ENCODE data around the gene SMG6.
"Not testable (repeated sequence)": the region's sequence is repeated elsewhere in the genome, so short reads cannot be mapped to it uniquely, and the experiment has no call there.

The SMG6 gene

DNA sequence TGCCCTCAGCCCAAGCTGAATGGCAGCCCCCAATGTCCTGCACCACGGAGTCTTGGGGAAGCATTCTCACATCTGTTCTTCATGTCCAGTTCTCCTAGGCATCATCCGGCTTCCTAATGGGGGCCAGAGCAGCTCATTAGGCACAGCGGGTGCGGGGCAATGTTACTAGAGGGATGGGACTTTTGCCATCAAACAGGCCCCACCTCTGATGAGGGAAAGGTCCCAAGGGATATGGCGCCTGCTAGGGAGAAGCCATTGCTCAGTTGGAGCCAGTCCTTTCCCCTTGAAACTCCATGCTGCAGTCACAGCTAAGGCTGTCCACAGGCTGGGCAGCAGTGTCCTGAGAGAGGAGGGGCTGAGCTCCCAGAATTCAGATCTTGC is 275.4 kb downstream of the SMG6 start:
- no peak for DNase-seq (ENCODE audit: low spot score)

DNA sequence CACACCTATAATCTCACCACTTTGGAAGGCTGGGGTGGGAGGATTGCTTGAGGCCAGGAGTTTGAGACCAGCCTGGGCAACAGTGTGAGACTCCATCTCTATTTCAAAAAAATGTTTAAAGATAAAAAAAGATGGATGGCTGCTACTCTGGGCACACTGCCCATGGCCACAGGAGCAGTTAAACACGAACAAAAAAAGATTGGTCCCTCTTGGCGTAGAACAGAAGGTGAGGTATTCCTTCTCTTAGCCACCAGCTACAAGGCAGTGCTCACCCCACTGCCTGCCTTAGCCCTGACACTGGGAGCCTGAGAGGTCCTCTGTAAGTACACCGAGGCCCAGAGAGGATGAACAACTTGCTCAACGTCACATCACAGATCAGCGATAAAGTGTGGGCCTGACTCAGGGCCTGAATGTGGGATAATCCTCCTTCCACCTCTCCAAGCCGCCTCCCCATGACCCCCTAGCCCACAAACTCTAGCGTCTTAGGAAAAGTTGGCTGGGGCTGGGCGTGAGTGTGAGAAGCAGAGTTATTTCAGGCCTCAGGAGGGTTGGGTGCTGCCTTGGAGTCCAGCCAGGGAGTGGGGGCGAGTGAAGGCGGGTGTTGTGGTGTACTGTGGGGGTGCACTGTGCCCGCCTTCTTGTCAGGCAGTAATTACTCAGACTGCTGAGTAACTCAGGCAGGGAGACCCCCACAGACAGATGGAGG is 275.9 kb downstream of the SMG6 start:
- DNase-seq (ENCODE audit: low spot score) = no peak

DNA sequence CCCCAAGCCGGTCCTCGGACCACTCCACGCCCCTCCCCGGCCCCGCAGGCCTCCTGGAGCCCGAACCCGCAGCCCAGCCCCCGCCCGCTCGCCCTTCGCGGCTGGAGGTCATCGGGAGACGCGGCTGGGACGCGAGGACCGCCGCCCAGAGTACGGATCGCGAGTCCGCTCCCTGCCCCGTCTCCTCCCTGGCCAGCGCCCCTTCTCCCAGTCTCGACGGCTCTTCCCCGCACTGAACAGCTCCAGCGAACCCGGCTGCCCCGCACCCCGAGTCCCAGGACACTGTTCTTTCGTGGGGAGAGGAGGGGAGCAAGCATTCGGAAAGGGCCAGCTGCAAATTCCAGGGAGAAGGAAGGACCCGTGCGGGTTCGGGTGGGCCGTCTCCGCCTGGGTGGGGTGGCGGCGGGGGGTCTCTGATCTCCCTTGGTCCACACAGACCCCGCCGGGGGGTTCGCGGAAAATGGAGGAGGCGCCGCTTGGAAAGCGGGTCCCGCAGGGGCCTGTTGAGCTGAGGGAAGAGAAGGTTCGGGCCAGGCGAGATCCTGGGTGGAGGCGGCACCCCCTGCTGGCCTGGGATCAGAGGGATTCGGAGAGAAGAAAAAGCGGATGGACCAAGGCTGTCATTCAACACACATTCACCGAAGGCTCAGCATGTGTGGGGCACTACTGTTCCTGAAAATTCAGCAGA is 277.8 kb downstream of the SMG6 start:
- DNase-seq (ENCODE audit: low spot score) = no peak

DNA sequence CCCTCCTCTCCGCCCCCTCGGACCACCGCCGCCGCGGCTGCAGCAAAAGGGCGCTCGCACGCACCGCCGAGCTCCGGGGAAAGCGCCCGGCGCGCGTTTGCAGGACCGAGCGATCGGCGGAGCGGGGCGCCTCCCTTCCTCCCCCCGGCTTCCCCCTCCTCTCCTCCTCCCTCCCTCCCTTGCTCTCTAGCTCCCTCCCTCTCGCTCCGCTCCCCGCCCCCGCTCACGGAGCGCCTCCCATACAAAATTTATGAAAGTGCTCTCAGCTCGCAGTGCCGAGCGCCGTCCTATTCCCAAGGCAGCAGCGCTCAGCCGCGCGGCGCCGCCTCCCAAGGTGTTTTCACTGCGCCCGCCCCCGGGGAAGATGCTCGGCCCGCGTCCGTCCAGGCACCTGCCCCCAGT is 278.4 kb downstream of the SMG6 start, which contains the start of gene RTN4RL1:
Gene RTN4RL1, minus strand, starts transcription at position 115 of the 402 bp plus-strand sequence. CDS start 469 bp downstream, outside the sequence.
- DNase-seq (ENCODE audit: low spot score) = peak; percentile 53

DNA sequence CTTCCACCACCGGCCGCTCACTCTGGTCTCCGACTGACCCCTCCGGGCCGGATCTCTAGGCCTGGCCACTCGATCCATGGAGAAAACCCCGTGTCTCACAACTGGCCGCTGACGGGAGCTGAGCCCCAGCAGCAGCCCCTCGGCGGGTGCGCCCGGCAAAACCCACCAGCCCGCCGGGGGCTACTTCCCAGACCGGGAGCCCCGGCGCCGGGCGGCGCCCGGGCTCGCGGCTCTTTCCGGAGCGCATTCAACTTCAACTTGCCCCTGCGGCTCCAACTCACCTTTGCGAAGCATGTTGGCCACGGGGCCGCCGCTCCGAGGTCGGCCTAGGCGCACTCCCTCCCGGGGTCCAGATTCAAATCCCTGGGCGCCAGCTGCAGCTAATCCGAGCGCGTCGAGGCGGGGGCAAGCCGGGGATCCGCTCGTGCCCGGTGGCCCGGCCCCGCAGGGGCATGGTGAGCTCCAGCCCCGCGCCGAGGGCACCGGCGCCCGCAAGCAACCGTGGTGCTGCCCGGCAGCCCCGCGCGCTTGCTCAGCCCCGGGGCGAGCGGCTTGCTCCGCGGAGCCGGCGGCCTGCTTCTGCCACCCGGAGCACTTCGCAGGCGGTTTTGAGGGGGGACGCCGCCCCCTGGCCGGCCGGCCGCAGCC is 278.9 kb downstream of the SMG6 start:
- DNase-seq (ENCODE audit: low spot score) = no peak

DNA sequence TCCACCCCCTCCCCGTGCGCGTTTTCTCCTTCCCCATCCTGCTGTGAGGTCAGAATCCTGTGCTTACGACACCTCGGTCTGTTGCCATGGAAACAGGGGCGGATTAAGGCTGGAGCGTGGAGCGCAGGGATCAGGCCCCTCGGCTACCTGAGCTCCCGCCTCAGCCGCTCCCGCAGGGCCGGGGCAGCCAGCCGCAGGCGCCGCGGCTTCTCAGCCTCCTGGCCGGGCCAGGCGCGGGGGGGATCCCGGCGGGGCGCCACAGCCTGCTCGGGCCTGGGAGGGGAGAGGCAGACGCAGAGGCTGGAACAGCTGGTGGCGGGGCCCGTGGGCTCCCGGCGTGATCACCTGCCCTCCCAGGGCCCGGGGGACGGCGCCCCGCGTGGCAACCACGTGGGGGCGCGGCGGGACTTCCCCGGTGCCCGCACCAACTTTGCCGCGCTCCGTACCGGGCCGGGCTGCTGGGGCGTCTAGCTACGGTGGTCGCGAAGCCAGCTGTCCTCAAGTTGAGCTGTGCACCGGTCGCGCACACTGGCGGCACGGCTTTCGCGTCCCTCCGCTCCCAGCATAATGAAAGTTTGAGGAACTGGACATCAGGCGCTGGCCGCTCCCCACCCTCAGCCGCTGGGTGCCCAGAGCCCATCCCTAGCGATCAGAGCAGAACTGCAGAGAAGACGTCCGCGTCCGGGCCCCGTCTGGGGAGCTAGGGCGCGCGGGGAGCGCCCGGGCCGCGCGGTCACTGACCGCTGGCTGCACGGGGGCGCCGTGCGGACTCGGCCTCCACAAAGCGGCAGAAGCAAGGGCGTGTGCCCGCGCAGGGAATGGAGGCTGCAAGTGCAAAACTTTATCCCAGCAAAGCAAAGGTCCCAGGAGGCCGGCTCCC is 279.7 kb downstream of the SMG6 start:
- peak; percentile 29 for DNase-seq (ENCODE audit: low spot score)

DNA sequence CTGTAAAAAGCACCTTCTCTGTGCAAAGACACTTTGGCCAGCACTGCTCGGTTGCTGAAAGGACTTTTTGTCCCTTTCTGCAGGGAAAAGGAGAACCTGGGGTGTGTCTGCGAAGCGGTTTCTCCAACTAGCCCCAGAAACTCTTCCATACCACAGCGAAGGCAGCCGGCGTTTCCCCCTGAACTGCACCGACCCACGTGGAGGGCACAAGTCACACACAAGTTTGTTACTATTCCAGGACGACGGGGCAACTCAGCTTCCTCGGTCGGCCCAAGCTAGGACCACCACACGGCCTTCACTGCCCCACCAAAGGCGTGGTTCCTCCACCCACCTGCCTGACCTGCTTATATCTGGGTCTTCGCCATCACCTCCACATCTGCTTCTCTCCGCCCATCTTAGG is 280.3 kb downstream of the SMG6 start:
- no peak for DNase-seq (ENCODE audit: low spot score)

DNA sequence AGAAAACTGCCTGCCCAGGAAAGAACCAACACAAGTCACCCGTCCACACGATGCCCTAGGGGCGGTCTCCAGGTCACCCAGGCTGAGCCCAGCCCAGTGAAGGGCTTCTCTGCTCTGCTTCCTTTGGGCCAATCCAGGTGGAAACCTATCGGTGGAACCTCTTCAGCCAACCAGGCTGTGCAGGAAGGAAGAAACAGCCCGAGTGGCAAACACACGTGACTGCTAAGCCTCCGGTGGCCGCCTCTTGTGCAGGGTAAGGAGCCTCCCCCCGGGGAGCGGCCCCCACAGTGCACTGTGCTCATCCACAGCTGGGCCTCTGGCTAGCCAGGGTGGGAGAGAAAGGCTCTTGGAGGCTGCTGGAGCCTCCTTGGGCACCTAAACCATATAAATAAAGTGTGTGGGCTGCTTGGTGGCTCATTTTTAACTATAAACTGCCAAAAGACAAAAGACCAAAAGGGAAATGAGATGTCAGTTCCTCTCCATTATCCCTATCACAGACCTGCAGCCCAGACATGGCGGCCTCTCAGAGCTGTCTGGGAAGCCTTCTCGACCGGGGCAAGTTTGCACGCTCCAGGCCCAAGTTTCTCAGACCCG is 280.8 kb downstream of the SMG6 start:
- DNase-seq (ENCODE audit: low spot score) = no peak

DNA sequence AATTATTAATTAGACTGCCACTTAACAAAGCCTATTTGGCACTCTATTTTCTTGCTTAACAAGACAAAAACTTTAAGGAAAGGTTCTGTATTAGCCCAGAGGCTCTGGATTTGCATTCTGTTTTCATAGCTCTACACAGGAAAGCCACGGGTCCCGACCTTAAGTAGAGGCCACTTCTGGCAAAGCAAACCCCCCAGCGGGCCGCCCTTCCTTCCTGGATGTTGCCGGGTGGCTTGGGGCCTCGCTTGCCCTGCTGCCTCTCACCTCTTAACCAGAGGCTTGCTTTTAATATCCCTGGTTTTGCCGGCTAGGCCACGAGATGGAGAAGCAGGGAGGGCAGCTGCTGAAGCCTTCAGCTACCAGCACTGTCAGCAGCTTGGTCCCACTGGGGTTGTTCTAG is 282.9 kb downstream of the SMG6 start:
- no peak for DNase-seq (ENCODE audit: low spot score)

DNA sequence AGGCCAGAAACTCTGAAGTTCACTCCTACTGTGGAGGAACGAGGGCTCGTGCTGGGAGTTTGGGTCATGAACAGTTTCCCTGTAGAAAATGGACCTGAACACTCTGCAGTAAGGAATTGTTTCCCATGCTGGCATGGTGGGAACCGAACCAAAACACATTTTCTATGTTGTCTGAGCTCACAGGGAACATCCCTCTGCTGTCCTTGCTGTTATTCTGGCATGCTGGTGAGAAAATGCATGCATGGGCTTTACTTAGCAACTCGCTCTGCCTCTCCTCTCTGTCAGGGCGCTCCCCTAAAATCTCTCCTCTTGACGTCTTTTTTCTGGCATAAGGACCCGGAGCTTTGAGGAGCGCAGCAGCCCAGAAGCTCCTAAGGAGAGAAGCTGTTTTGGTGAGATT is 283.9 kb downstream of the SMG6 start:
- DNase-seq (ENCODE audit: low spot score) = no peak

DNA sequence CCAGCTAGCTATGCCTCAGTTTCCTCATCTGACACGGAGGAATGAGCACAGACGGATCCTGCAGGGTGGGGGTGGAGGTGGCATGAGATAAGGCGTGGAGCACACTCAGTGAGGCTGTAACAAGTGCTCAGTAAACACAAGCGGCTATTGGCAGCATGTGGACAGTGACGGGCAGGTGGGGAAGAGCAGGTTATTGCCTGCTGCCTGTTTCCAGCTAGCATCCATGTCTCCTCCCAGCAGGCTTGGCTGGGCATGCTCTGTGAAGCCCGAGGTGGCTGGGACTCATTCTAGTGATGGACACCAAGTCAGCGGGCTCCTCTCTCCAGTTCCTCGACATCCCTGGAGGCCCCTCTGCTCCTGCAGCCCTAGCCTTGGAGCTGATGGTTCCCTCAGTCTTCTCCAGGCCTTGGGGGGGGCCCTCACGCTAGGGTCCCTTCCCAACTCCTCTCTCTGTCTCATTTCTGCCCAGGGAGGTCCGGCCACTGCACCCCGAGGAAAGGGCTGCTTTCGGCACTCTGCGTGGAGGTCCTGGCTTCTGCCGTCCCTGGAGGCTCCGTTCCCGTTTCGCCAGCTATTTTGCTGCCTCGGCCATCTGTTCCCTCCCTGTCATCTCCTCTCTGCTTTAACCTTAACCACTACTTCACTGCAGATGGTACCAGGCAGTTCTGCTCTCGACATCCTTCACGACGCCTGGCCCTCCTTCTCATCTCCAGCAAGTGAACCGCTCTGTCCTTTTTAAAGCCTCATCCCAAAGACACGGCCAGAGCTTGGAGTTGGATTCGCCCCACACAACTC is 284.7 kb downstream of the SMG6 start:
- no peak for DNase-seq (ENCODE audit: low spot score)

DNA sequence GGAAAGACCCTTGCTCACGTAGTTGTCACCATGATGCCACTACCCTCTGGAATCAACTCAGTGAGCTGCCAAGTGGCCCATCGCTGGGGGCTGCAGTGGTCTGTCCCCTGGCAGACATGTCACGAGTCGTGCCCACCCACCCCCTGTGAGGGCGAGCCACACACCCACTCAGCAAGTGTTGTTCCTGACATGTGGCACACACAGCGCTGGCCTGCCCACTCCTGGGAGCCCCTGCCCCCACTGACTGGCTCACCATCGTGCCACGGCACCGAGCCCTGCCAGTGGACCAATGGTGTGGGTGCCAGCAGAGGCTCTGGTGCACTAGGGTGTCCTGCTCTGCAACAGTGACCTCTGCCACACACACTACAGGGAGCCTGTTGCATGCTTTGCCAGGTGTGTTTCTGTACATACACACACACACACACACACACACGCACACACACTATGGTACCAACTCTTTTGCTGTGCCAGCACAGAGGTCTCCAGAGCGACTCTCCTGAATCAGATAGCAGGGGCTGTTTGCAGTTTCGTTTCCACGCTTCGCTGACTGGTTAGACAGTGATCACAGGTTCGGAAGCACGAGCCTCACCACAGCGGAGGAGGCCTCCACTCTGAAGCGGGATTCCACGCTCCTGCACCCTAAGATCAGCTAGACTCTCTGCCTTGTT is 286.2 kb downstream of the SMG6 start:
- DNase-seq (ENCODE audit: low spot score) = no peak

DNA sequence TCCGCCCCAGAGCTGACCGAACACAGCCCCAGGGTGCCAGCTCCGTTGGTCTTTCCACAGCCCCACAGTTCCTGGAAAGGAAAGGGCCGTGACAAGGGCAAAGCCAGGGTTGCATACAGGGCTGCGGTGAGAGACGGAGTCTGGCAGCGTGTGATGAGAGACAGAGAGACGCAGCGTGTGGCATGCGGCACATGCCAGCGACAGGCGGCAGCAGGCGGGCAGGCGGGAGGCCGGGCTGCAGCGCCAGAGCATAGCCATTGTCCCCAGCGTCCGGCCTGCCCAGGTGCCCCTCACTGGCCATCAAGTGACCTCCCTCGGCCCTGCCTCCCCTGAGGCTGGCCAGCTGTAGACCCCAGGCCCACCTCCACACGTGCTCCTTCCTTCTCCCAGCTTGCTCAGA is 287.1 kb downstream of the SMG6 start:
- DNase-seq (ENCODE audit: low spot score) = no peak

DNA sequence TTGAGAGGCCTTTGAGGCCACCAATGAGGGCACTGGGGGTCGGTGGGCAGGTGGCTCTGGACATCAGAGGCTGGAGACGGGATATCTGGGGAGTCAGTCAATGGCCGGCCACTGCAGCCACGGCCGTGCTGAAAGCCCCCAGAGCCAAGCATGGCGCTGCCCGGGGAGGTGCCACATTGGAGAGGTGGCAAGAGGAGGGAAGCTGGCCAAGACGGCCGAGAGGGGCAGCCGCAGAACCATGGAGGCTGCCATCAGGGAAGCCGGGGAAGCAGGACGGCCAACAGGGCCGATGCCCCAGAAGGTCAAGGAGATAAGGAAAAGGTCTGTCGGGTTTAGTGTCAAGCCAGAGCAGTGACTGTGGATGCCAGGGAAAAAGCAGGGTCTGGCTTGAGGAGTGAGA is 288.3 kb downstream of the SMG6 start:
- no peak for DNase-seq (ENCODE audit: low spot score)

DNA sequence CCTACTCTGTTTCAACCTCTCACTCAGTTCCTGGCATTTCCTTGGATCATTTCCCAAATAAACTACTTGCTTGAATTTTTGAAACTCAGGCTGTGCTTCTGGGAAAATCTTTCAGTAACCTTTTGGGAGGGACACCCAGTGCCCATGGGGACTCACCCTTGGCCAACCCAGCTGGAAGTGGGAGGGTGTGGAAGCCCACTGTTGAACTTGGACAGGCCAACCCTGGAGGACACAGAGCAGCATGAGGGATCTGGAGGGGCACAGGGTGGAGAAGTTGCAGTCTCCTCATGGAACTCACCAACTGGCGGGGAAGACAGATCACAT is 289.6 kb downstream of the SMG6 start:
- no peak for DNase-seq (ENCODE audit: low spot score)

DNA sequence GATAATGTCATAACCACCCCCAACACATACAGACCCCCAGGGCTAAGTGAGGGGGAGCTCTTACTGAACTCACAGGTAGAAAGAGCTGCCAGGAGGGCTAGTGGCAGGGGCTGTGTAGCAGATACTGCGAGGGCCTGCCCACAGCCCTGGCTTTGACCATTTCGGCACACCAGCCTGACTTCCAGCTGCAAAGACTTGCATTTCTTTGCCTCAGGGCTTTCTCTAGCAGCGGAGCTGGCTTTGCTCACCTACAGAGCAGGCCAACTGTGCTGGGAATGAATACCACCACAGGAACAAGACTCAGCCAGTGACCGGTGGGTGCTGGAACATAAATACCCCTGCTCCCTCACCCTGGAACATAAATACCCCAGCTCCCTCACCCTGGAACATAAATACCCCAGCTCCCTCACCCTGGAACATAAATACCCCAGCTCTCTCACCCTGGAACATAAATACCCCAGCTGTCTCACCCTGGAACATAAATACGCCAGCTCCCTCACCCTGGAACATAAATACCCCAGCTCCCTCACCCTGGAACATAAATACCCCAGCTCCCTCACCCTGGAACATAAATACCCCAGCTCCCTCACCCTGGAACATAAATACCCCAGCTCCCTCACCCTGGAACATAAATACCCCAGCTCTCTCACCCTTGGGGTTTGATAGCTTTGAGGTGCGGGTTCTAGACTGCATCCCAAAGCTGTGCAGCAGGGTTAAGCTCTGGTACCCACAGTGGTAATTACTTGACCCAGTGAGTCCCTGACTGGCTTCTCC is 290.2 kb downstream of the SMG6 start:
- DNase-seq (ENCODE audit: low spot score) = not testable (repeated sequence)

DNA sequence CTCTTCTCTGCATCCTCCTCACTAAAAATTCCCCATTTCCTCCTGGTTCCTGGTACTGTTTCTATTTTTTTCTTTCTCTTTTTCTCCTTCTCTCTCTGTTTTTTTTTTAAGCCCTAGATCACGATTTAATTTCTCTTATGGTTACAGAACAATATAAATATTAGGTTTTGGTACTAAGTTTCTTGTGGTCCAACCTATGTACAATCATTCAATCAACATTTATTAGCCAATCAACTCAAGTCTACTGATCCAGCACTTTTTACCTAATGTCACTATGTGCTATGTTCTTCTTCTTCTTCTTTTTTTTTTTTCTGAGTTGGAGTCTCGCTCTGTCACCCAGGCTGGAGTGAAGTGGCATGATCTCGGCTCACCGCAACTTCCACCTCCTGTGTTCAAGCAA is 291.1 kb downstream of the SMG6 start:
- DNase-seq (ENCODE audit: low spot score) = no peak

DNA sequence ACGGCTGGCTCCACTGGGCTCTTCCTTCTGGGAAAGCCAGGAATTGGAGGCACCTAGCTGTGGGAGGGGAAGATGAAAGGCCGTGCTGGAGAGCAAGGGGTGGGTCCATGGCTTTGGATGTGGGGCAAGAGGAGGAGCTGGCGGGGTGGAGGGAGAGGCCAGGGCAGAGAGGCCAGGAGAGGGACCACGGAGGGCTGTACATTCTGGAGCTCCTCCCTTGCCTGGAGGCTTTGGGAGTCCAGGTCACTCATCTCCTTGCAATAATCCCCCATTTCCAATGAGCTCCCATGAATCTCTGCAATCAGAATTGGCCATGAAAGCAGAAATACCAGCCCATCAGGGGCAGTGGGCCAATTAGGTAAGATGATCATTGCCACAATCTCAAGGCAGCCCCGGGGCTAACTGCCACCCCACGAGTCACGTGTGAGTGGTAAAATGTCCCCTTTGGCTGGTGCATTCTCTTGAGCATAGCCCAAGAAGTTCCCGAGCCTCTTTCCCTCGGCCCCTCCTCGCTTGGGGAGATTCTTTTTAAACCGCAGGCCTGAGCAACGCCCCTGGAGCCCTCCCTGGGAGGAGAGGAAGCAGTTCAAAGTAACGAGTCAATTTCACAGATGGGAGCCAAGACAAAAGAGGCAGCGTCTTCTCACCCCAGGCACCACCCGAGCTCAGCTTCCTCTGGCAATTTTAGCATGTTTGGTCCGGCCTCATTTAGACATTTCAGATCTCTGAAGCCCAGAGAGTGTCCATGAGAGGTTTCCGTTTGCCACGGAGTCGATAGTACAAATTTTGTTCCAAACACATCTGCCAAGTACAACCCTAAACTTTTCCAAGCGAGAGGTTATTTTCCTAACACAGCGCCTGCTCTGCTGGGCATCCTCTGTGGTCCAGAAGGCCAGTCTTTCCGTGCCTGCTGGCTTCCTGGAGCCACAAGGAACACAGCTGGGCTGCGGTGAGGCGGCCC is 291.9 kb downstream of the SMG6 start:
- DNase-seq (ENCODE audit: low spot score) = no peak
